Muscle of back (tissue), 13 donors: ENCODE results near the gene CARS1. TPM values are rescaled to one million over a fixed set of nuclear protein-coding genes. Genes with fewer than 3 reads are reported as not detected.
A peak's percentile ranks its signal among the peaks of the same experiment; 100 is the strongest.

Experiments
- DNase-seq, 3 donors: peaks; one replicate each; pipeline versions ENCODE4 v3.0.0 to v3.0.0-alpha.2; 2013
- long read RNA-seq, 9 donors: transcript quantifications; one replicate each; lab custom pipeline, GENCODE V29; 2026
- polyA plus RNA-seq, 10 donors: library from polyadenylated mRNA; unstranded; fragments of 120-200 nt; gene quantifications; one replicate each; pipeline ENCODE4 v1.2.1, GENCODE V29; 2013; ENCODE audit not compliant: insufficient read length in 10 of 10

CARS1 gene
- 10 to 100 TPM; 20.0 to 25.9 (median 21.3) TPM for polyA plus RNA-seq
- long read RNA-seq, donor 1, partial matches to known transcripts: 0 of 1 reads
- long read RNA-seq, donor 1, other reads (novel, unspliced or antisense): 0 of 1 reads
- long read RNA-seq, donor 2, partial matches to known transcripts: 0 of 2 reads
- long read RNA-seq, donor 2, other reads (novel, unspliced or antisense): 0 of 2 reads
- long read RNA-seq, donor 3: 0 reads
- long read RNA-seq, donor 4: 0 reads
- long read RNA-seq, donor 5, partial matches to known transcripts: 0 of 2 reads
- long read RNA-seq, donor 5, other reads (novel, unspliced or antisense): 0 of 2 reads
- long read RNA-seq, donor 6, partial matches to known transcripts: 0 of 7 reads
- long read RNA-seq, donor 6, other reads (novel, unspliced or antisense): 0 of 7 reads
- long read RNA-seq, donor 7, partial matches to known transcripts: 0 of 1 reads
- long read RNA-seq, donor 7, other reads (novel, unspliced or antisense): 0 of 1 reads
- long read RNA-seq, donor 8, partial matches to known transcripts: 0 of 2 reads
- long read RNA-seq, donor 8, other reads (novel, unspliced or antisense): 0 of 2 reads
- long read RNA-seq, donor 9: 0 reads

DNA sequence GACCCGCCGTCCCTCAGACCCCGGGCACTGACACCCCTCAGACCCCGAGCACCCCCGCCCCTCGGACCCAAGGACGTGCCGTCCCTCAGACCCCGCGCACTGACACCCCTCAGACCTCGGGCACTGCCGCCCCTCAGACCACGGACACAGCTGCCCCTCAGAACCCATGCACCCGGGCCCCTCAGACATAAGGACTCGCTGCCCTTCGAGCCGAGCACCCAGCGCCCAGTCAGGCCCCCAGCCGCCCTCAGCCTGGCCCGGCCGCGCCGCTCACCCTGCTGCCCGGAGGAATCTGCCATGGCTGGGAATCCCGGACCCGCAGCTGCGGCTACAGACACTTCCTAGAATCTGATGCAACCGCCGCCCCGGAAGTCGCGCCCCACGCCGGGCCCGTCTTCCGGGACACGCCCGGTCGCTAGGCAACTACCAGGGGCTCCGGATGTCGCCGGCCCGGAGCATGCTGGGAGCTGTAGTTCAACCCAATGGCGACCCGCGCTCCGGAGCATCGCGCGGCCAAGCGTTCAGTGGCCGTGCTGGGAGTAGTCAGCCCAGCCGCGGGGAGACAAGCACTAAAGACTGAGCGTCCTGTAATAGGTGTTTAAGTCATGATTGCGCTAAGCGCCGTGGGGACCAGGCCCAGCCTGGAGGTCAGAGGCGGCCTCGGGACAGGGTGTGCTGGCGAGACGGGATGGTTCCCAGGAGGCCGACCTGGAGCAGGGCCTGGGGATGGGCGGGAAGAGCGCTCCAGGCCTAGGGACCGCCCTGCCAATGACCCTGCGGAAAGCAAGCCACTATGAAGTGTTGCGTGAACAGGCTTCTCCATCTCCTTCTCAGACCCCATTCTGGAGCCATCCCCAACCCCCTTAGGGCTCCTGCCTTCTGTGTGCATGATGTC, at the start of gene CARS1:
Gene CARS1, minus strand, starts transcription at position 355 of the 895 bp plus-strand sequence. Its CDS starts 56 bp downstream, at position 299.
- DNase-seq: peak; percentile 93 to 98 (median 96)

DNA sequence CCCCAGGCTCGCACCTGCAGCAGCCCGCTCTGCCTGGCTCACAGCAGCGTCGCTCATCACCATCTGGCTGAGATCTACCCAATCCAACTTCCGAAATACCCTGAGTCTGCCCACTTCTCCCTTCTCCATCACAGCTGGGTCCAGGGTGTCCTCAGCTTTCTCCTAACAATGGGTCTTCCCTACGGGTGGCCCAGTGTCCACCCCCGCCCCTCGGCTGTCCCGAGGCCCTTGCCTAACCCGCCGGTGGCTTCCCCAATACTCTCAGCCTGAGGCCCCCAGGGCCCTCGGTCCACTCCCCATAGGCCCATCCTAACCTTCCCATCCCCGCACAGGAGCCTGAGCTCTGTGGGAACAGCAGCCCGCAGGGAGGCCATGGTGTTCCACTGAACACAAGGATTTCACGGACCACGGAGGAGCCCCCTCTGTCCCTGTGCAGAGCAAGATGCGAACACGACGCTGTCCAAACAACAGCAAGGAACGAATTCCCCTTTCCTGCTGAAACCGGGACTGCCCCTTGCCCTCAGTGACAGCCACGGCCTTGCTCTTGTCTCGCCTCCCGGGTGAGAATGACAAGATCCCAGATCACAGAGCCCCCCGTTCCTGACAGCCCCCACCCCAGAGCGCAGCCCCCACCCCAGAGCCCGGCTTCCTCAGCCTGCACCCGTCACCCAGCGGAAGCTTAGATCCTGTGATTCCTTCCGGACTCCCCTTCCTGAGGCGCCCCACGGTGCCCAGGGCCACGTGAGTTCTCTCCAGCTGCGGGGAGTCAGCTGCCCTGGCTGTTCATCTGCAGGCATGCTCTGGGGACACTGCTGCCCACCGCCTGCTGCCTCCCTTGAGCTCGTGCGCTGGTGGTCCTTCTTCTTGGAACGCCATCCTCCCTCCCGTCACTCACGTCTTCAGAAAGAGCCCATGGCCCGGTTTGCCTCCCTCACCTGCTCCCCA, 48.8 kb upstream of the CARS1 start:
- no peak for DNase-seq

DNA sequence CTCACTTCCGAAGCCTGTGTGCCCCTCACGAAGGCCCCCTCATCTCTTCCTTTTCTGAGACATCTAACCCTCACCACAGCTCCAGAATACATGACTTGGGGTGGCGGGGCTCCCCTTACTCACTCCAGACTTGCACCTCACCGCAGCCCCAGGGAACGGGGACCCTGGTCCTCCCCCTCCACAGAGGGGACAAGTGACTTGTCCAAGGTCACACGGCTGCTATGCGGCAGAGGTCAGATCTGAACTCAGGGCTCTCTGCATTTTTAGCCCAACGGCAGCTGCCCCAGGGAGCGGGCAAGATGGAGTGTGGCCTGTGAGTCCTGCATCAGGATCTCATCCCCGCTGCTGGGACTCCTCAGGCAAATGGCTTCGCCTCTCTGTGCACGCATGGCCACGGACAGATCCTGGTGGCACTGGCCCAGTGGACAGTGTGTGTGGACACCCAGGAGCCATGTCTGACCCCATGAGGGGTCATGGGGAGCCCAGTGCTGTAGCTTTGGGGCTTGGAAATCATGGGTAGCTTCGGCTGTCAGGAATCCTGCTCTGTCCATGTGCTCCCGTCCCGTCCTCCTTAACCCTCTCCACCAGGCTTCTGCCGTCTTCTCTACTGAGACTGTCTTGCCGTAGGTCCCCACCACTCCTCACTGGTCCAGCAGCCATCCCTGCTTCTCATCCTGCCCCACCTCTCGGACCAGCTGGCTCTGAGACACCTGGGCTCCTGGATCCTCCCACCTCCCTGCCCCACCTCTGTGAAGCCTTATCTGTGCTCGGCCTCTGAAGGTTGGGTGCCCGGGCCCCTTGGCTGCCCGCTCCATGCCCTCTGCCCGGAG, 48.0 kb upstream of the CARS1 start:
- DNase-seq: no peak

DNA sequence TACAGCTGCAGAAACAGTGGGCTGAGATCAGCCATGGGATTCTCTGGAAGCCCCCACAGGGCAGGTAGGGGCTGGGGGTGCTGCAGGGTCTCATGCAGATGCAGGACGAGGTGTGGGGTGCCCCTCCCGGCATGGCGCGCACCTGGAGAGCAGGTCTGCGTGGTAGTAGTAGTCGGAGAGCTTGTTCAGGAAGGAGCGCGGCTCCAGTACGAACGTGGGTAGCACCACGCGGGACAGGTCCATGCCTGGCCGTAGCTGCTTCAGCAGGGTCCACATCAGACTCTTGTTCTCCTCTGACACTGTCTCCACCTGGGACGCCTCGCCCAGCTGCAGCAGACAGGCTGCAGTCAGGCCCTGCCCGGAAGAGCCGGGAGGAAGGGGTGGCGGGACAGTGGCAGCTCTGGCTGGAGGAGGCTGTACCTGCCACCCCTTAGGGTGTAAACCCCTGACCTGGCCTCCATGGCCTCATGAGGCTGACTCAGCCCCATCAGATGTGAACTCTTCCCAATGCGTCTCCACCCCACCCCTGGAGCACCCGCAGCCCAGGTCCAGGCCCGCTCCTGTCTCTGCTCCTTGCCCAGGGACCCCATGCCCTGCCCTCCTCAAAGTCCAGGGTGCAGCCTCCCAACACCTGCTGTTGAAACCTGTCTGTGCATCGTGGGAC, 47.0 kb upstream of the CARS1 start:
- no peak for DNase-seq

DNA sequence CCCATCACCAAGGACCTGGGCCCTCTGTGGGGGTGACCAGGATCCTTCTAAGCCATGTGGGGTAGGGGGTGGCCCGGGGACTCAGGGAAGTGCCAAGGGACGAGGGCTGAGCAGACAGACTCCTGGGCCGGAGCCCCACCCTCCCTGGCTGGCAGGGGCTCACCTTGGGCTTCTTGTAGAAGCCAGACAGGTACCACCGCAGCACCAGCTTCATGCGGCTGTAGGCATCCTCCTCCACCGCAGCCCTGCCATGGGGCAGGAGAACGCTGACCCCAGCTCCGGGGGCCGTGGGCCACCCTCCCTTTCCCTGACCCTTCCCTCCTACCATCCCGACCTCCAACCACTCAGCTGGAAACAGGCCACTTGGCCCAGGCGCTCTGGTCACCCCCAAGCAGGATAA, 45.9 kb upstream of the CARS1 start:
- no peak for DNase-seq

DNA sequence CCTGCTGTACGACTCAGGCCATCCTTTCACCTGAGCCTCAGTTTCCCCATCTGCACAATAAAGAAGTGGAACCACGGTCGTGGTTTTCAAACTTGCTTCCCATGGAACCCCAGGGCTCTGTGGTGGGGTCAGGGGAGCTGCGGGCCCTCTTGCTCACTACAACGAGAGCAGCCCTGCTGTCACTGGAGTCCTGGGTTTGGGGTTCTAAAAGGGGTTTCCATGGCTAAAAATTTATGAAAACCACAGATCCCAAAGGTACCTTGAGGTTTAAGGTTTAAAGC, 45.4 kb upstream of the CARS1 start:
- DNase-seq: no peak

DNA sequence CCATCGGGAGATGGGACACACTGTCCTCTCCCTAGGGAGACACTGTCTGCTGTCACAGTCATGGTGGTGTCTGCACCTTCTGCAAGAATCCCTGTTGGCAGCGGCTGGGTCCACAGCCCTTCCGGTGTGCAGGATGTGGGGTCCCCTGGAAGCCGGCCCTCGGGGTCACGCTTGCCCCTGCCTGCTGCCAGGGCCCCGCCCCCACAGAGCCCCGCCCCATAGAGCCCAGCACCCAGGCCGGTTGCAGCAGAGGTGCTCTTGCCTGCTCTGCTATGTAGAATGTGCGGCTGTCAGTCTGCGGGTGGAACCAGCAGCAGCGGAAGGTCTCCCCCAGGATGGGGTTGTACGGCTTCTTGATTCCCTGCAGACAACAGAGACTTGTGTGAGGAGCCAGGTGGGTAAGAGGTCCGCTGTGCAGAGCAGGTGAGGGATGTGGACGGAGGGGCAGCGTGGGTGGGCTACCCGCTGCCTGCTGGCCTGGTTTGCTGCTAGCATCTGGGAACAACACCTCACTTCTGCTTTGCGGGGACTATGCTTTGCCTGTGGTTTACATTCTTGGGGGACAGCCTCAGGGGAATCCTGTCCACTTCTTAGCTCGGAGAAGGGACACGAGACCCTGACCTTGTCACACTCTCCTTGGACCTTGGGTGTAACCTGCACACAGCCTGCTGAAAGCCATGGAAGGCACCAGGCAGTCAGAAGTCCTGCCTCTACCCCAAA, 44.9 kb upstream of the CARS1 start:
- DNase-seq: no peak

DNA sequence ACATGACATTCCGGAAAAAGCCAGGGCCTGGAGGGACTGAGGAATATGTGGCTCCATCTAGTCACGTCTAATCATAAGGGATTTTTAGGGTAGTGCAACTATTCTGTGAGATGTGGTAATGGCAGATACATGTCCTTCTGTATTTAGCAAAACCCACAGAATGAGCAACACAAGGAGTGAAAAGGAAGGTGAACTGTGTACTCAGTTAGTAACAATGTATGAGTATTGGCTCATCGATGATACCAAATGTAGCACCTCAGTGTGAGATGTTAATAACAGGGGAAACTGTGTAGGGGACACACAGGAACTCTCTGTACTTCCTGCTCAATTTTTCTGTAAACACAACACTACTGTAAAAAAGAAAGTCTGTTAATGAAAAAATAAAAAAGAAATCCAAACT, 42.0 kb upstream of the CARS1 start:
- DNase-seq: no peak

DNA sequence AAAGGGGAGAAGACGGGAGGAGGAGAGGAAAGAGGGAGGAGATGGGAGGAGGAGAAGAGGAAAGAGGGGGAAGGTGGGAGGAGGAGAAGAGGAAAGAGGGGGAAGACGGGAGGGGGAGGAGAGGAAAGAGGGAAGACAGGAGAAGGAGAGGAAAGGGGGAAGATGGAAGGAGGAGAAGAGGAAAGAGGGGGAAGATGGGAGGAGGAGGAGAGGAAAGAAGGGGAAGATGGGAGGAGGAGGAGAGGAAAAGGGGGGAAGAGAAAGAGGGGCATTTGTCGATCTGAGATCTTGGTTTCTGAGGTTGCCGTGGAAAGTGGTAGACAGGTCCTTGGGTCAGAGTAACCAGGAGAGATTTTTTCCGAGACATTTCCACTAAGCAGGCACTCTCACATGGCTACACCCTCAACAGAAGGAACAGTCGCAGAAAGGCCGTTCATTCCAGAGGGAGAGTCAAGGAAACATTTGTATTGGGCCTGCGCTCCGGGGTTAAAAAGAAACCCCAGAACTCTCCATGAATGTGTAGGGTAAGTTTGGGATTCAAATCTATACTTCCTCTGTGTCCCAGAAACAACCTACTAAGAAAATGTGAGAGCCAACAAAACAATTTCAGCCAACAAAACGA, 39.8 kb upstream of the CARS1 start:
- no peak for DNase-seq

DNA sequence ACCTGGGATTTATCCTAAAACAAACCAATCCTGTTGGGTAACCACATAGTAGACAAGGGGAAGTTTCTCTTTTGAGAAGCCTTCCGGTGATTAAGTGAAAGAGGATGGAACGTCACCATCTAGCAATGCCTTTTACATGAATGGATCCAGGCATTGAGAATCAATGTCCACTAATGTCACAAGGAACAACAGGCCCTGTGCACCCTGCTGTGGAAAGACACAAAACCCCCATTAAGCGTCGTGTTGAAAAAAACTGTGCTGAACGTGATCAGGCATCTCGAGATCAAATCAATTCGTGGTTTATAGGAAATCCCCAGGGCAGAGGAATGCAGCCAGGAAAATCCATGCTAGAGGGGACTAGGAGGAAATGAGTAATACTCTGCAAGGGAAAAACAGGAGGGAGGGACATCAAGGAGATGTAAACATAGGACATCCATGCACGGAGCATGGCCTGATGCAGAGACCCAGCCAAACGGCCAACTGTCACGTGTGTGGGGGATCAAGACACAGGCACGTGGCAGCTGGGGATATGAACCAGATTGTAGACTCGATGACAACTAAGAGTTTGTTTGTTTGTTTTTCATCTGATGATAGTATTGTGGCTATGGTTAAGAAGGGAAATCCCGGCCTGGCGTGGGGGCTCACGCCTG, 38.6 kb upstream of the CARS1 start:
- DNase-seq: peak; percentile 73 to 90 (median 78)

DNA sequence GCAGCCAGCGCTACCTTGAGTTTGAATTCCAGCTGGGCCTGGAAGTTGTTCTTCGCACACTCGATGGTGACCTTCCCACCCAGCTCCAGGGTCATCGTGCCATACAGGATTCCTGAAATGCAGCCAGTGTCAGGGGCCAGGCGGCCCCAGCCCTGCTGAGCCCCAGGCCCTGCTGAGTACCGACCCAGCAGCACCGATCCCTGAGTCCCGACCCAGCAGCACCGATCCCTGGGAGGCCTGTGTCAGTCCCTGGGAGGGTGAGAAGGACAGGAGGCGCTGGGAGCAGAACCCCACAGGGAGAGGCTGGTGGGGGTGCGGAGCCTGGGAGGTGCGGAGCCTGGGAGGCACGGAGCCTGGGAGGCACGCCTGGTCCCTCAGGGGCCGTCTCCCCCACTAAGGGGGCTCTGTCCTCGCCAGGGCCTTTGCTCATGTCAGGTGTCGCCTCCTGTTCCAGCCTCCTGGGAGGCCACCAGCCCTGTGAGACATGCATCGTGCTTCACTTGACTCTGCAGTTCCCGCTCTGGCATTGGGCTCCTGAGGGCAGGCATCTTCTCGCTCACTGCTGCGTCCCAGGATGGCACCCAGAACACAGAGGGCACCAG, 37.1 kb upstream of the CARS1 start:
- no peak for DNase-seq

DNA sequence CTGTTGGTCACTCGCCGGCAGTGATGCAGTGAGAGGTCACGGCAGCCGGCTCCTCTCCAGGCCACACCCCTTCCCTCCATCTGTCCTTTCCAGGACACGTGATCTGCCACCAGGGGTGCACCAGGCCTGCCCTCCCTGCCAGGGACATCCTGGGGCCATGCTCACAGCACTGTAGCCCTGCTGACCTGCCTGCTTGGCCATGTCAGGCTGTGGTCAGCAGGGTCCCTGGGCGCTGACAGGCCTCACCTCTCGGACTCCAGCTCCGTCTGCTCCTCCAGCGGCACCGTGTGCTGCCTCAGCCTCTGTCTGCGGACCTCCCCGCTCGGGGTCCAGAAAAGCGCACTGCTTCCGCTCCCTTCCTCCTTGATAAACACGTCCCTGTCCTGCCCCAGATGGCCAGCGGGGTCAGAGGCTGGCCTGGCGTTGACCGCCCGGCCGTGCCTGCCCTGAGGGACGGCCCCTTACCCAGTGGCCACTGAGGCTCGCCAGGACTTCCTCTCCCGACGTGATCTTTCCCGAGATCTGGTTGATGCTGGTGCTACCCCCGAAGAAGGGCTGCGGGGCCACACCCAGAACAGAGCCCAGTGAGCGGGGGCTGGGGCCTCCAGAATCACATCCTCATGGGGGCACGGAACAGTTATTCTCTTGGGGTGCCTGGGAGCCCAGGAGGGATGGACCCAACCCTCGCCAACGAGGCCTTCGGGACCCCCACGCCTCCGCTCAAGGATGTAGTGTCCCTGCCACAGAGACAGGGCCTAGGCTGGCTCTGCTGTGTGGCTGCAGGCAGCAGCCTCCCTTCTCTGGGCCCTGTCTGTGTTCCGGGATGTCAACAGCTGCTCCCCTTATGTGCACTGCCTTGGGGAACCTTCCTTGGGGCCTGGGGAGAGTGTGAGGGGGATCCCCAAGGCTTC, 36.3 kb upstream of the CARS1 start:
- no peak for DNase-seq

DNA sequence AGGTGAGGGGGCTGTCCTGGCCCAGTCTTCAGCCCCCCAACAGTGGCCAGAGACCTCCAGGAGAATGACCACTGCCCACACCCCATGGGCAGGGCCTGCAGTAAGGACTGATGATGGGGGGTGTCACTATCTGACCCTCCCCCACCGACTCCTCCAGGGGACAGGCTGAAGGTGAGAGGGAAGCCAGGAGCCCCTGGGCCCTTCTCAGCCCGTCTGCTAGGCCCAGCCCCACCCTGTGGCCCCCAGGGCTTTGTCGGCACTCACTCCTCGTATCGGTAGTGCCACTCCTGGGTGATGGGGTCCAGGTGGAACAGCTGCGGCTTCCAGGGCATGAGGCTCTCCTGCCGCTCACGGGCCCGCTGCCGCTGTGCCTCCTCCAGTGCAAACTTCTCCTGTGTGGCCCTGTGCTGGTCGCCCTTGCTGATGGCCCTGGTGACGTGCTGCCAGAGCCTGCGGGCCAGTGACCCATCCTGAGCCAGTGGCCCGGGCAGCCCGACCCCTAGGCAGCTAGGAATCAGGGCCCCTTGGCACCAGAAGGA, 35.4 kb upstream of the CARS1 start:
- DNase-seq: no peak

DNA sequence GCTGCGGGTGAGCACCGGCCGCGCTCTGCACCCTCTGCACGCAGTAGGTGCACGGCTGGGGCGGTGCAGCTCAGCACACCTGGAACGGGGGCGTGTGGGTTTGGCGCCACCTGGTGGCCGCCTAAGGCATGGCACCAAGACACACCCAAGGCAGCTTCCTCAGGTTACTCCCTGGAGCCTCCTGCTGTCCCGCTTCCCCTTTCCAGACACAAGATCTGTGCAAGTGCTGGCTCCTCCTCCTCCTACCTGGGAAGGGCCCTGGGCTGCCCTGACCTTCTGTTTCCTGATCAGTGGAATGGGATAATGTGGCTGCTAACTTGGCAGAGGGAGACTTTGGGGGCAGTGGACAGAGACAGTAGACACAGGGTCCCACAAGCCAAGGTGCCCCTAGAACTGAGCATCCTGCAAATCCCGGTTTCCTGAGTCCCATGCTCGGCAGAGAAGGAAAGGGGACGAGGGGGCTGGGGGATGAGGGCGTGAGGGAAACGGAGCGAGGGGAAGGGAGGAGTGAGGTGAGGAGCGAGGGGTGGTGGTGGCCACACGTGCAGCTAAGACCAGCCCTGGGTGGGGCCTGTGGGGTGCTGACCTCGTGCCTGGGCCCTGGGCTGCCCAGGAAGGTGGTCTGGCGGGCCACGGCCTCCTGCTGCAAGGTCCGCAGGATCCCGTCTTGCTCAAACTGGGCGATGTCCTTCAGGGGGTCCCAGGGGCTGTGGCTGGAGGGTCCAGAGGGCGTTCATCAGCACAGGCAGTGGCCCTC, 34.8 kb upstream of the CARS1 start:
- DNase-seq: peak; percentile 33 to 76 (median 63)

DNA sequence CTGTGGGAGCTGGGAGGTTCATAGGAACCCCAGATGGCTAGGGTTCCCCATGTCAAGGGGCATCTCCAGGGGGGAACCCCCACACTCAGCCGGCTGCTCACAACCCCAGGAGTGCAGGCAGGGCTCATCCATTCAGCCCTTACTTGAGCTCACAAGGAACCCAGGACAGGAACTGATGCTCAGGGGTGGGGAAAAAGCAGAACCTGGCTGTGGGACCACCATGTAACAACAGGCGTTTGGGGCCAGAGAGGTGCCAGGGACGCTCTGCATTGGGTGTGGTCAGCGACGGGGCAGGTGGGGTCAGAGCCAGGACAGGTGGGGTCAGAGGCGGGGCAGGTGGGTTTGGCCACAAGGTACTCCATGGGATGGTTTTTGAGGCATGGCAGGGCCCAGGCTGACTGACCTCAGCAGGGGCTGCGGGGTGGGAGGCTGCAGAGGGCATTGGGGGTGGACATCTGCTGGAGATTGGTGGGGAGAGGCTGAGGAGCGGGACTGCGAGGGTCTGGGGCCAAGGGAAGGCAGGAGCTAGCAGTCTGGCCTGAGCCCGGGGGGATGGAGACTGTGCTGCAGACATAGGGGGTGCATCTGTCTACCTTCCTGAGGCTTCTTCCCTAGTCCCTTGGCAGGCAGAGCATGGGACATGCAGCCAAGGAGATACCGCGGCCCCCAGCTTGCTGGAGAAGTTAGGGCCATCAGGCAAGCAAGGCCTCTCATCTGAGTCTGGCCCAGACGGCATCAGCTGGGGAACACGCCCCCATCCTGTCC, 34.0 kb upstream of the CARS1 start:
- DNase-seq: no peak
